Ectodermal cell (in vitro differentiated cells): Measurements from ENCODE around the gene FOXO1.

Source experiments
- H3K27ac ChIP-seq: 2 replicates; pipeline ENCODE4 v1.7.0; 2013; ENCODE audit warnings: mild to moderate bottlenecking, low read depth, low read length; ENCODE audit not compliant: insufficient read depth, poor library complexity, severe bottlenecking
- H3K27me3 ChIP-seq: 2 replicates; pipeline ENCODE4 v1.7.0; 2013; ENCODE audit warnings: mild to moderate bottlenecking, low read length; ENCODE audit not compliant: insufficient read depth, control insufficient read depth, poor library complexity, severe bottlenecking
- H3K36me3 ChIP-seq: one replicate; pipeline ENCODE4 v1.7.0; 2013; ENCODE audit warnings: low read length; ENCODE audit not compliant: control insufficient read depth, insufficient read depth
- H3K4me1 ChIP-seq: one replicate; pipeline ENCODE4 v1.7.0; 2013; ENCODE audit warnings: low read length; ENCODE audit not compliant: control insufficient read depth, insufficient read depth
- H3K4me3 ChIP-seq: 2 replicates; pipeline ENCODE4 v1.7.0; 2013; ENCODE audit warnings: low read depth, low read length, control low read depth; ENCODE audit not compliant: insufficient read depth
- H3K9me3 ChIP-seq: 2 replicates; pipeline ENCODE4 v1.7.0; 2013; ENCODE audit warnings: mild to moderate bottlenecking, low read length, moderate library complexity; ENCODE audit not compliant: control insufficient read depth
- WGBS, 2 experiments: methylation state at CpG; one replicate each; pipeline ENCODE4 v1.1.7; 2013; ENCODE audit warnings: missing lambda C conversion rate in 2 of 2; 5-methylcytosine and 5-hydroxymethylcytosine counted together

The FOXO1 gene

GRCh38 chr13:40518481-40518882 lies 148.0 kb downstream of the FOXO1 start:
- no peak overlapping the region for H3K4me3 ChIP-seq
- no peaks in the 10 kb centered on the region for H3K36me3 ChIP-seq
- no peaks in the 10 kb centered on the region for H3K4me1 ChIP-seq
- no peaks in the 10 kb centered on the region for H3K9me3 ChIP-seq
- WGBS, 2 experiments = 84 to 89% methylated on average over 4 of the region's 4 CpGs
- H3K27me3 ChIP-seq = no peaks in the 10 kb centered on the region
- no peak overlapping the region for H3K27ac ChIP-seq

DNA sequence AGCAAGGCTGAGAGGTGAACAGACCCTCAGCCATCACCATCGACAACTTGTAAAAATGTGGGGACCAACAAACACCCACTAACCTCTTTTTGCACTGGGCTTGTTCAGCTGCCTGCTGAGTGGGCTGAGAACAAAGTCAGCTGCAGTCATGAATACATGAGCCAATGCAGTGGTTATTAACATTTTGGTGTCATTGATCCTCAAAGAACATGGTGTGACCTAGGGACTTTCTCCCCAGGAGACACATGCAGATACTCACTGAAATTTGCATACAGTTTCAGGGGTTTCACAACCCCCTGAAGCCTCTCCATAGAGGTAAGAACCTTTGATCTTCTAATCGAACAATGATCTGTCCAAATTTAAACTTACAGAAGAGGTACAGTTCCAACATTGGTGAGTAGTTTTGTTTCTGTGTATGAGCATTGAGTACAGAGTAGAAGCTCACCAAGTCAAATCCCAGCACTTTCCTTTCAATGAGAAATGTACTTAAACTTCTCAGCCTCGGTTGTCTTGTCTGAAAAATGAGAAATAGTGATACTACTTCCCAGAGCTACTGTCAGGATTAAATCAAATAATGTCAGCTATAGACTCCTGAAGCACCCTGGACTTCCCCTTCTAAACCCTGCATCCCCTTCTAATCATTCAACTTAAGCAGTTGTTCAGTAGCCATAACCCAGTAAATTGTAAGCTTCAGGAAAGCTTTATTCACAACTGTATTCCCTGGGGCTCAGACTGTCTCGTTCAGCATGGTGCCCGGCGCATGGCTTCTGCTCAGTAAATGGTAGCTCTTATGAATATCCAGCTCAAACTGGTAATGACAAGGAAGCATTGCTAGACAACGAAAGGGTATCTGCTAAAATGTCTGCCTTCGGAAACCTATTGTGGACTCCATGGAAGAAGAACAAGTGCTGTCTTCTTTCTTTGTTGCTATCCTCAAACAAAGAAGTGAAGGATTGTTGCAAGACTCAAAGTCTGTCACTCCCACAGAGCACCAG lies 148.7 kb downstream of the FOXO1 start:
- H3K9me3 ChIP-seq = no peaks in the 10 kb centered on the region
- H3K4me3 ChIP-seq = no peak overlapping the region
- no peaks in the 10 kb centered on the region for H3K27me3 ChIP-seq
- WGBS, 2 experiments = 92 to 93% methylated on average over 8 of the region's 8 CpGs
- no peaks in the 10 kb centered on the region for H3K36me3 ChIP-seq
- H3K27ac ChIP-seq = no peak overlapping the region
- H3K4me1 ChIP-seq = no peaks in the 10 kb centered on the region

GRCh38 chr13:40515702-40516101 lies 150.7 kb downstream of the FOXO1 start:
- Histone ChIP-seq H3K4me1 (no peaks in the 10 kb centered on the region), H3K27ac (no peak overlapping the region), H3K27me3 (no peaks in the 10 kb centered on the region), H3K9me3 (no peaks in the 10 kb centered on the region), H3K36me3 (no peaks in the 10 kb centered on the region), H3K4me3 (no peak overlapping the region)
- 91 to 94% methylated on average over 1 of the region's 1 CpG for WGBS, 2 experiments

DNA sequence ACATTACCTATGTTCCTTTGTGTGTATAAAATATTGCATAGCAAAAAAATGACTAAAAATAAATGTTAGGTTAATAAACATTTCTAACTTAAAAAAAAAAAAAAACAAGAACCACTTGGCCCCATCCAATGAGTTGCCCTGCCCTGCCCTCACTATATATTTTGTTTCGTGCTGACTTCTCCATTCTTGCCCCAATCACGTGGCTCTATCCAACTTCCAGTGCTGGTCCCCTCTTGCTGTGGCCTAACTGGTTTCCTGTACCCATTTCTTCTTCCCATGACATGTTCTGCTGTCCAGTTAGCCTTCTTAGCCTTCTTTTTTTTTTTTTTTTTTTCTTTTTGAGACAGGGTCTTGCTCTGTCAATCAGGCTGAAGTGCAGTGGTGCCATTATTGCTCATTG lies 151.6 kb downstream of the FOXO1 start:
- Histone ChIP-seq H3K27ac (no peak overlapping the region), H3K4me1 (no peaks in the 10 kb centered on the region), H3K36me3 (no peaks in the 10 kb centered on the region), H3K4me3 (no peak overlapping the region), H3K27me3 (no peaks in the 10 kb centered on the region), H3K9me3 (no peaks in the 10 kb centered on the region)
- 94 to 97% methylated on average over 2 of the region's 2 CpGs for WGBS, 2 experiments

DNA sequence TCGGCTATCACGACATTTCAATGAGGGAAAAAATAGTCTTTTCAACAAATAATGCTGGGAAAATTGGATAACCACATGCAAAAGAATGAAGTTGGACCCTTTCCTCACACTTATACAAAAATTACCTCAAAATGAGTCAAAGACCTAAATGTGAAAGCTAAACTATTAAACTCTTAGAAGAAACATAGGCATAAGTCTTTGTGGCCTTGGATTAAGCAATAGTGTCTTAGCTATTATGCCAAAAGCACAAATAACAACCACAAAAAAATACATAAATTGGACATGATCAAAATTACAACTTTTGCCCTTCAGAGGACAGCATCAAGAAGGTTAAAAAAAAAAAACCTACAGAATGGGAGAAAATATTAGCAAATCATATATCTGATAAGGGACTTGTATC lies 156.6 kb downstream of the FOXO1 start:
- Histone ChIP-seq H3K4me1 (no peaks in the 10 kb centered on the region), H3K27me3 (no peaks in the 10 kb centered on the region), H3K9me3 (no peaks in the 10 kb centered on the region), H3K27ac (no peak overlapping the region), H3K4me3 (no peak overlapping the region), H3K36me3 (no peaks in the 10 kb centered on the region)
- 96 to 100% methylated on average over 2 of the region's 2 CpGs for WGBS, 2 experiments

DNA sequence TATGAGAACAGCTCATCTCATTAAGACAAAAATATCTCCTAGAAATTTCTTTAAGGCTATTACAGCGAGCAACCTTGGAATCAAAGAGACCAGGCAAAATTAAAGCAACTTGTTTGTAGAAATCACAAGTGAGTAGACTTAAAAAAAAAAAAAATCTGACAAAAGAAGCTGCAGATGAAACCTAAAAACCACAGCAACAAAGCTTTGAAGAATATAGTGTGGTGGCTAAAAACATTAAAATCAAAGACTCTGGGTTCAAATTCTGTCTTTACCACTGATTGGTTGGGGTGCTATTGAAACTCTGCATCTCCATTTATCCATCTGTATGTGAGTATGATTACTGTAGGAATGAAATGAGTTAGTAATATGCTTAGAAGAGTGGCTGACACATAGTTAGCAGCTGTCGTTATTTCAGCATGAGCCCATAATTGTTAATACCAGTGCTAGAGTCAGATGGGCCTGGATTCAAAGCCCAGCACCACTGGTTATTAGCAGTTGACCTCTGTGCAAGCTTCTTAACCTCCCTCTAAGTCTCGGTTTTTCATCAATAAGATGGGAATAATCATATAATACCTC lies 157.6 kb downstream of the FOXO1 start:
- WGBS, 2 experiments = 97% methylated on average over 2 of the region's 3 CpGs
- Histone ChIP-seq H3K4me3 (no peak overlapping the region), H3K36me3 (no peaks in the 10 kb centered on the region), H3K4me1 (no peaks in the 10 kb centered on the region), H3K9me3 (no peaks in the 10 kb centered on the region), H3K27ac (no peak overlapping the region), H3K27me3 (no peaks in the 10 kb centered on the region)

DNA sequence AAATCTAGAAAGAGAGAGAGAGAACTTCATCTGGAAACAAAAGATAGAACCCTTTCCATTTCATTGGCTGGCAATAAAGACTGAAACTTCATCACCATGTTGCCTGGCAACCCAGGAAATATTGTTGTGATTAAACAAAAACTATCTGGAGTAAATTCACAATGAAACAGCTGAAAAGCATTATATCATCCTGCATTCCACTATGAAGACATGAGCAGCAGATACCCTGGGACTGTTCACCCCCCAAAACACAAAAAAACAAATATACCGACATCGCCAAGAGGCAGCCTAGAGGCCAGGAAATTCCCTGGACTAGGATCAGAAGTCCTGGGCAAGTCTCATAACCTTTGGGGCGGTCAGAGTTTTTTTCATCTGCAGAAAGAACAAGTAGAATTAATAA lies 158.3 kb downstream of the FOXO1 start:
- H3K36me3 ChIP-seq = no peaks in the 10 kb centered on the region
- 96 to 98% methylated on average over 3 of the region's 3 CpGs for WGBS, 2 experiments
- no peak overlapping the region for H3K27ac ChIP-seq
- H3K27me3 ChIP-seq = no peaks in the 10 kb centered on the region
- no peaks in the 10 kb centered on the region for H3K9me3 ChIP-seq
- H3K4me1 ChIP-seq = no peaks in the 10 kb centered on the region
- no peak overlapping the region for H3K4me3 ChIP-seq

GRCh38 chr13:40506592-40507446 lies 159.6 kb downstream of the FOXO1 start:
- Histone ChIP-seq H3K9me3 (no peaks in the 10 kb centered on the region), H3K4me3 (no peak overlapping the region), H3K27me3 (no peaks in the 10 kb centered on the region), H3K27ac (no peak overlapping the region), H3K4me1 (no peaks in the 10 kb centered on the region), H3K36me3 (no peaks in the 10 kb centered on the region)
- WGBS, 2 experiments = 94 to 95% methylated on average over 11 of the region's 11 CpGs
